K562 (cell line): ENCODE measurements around the gene CCDC187. TPM values are rescaled to one million over a fixed set of nuclear protein-coding genes. Genes with fewer than 3 reads are reported as not detected.

Experiments used
- ATAC-seq: fragments of 200-7000 bp; cut with Tn5 transposase; 3 replicates; pipeline ENCODE4 v1.9.1; 2020; ENCODE audit warnings: moderate library complexity
- BruUV-seq: library from RNA; stranded (reverse); fragments of 400-500 nt; replicated peaks from 2 replicates; lab custom pipeline; 2021; lab: Mats Ljungman, UMichigan
- CTCF ChIA-PET: fragments of 300-600 bp; formaldehyde crosslinking; extraction: SDS; loops from one replicate; lab custom pipeline; 2021; ENCODE audit warnings: low intra/inter-chr PET ratio; lab: Yijun Ruan, JAX
- POLR2A ChIA-PET: fragments of 300-600, 350-650 bp; sonication (Branson Sonifier 250); formaldehyde crosslinking; extraction: SDS; loops from one replicate; lab custom pipeline; 2021; ENCODE audit warnings: antibody characterized with exemption, inconsistent platforms; lab: Yijun Ruan, JAX
- DNase-seq, 4 experiments: peaks; one replicate each; pipeline versions ENCODE4 v3.0.0 to v3.0.0-alpha.2; 2011 to 2018; ENCODE audit warnings: low spot score in 3 of 4, mixed read lengths in 3 of 4; ENCODE audit errors: extremely low read depth in 1 of 4
- FAIRE-seq: peaks from 2 replicates; lab custom pipeline; 2011; peaks lifted over from hg19 to GRCh38; lab: Jason Lieb, UNC
- H2AFZ ChIP-seq: 2 replicates; pipeline ENCODE4 v1.6.0; 2011; ENCODE audit warnings: low read depth, low read length, control low read depth, inconsistent platforms
- H3K27ac ChIP-seq: fragments of 200-600 bp; 3 replicates; pipeline ENCODE4 v1.8.0; 2011; ENCODE audit warnings: low read depth, mild to moderate bottlenecking, control low read depth, inconsistent platforms, low read length, moderate library complexity, mixed read lengths; ENCODE audit errors: extremely low read depth
- H3K27me3 ChIP-seq, 2 experiments: fragments of 300-600 bp in 1 of 2; 2 replicates in 1 of 2; 3 replicates in 1 of 2; pipeline versions ENCODE4 v1.6.0 to v1.8.0; 2011; ENCODE audit warnings: inconsistent platforms in 2 of 2, low read length in 2 of 2, mild to moderate bottlenecking in 1 of 2, mixed read lengths in 1 of 2, moderate library complexity in 1 of 2; ENCODE audit not compliant: control insufficient read depth in 2 of 2, insufficient read depth in 2 of 2
- H3K36me3 ChIP-seq: fragments of 300-600 bp; 3 replicates; pipeline ENCODE4 v1.8.0; 2011; ENCODE audit warnings: mild to moderate bottlenecking, low read length, inconsistent platforms; ENCODE audit not compliant: control insufficient read depth, insufficient read depth
- H3K4me1 ChIP-seq, 2 experiments: fragments of 200-600 bp in 1 of 2; replicated peaks in 1 of 2; 2 replicates in 1 of 2; 3 replicates in 1 of 2; pipeline versions ENCODE4 v1.5.1 to v1.8.0; 2011; ENCODE audit warnings: inconsistent platforms in 2 of 2, low read length in 2 of 2, mild to moderate bottlenecking in 1 of 2, mixed read lengths in 1 of 2, moderate library complexity in 1 of 2; ENCODE audit not compliant: control insufficient read depth in 2 of 2, insufficient read depth in 2 of 2
- H3K4me2 ChIP-seq: 2 replicates; pipeline ENCODE4 v1.6.1; 2011; ENCODE audit warnings: low read length, control low read depth, inconsistent platforms, mixed read lengths; ENCODE audit not compliant: insufficient read depth
- H3K4me3 ChIP-seq: fragments of 200-600 bp; sonication (generic), shearing (Covaris generic); 2 replicates; pipeline ENCODE4 v1.5.1; 2016; ENCODE audit warnings: control low read depth, inconsistent platforms
- H3K79me2 ChIP-seq: fragments of 200-600 bp; 3 replicates; pipeline ENCODE4 v1.8.0; 2011; ENCODE audit warnings: low read length, inconsistent platforms; ENCODE audit not compliant: control insufficient read depth, insufficient read depth
- H3K9ac ChIP-seq, 2 experiments: 2 replicates each; pipeline versions ENCODE4 v1.6.0 to v1.6.1; 2011; ENCODE audit warnings: low read depth in 2 of 2, low read length in 2 of 2, control low read depth in 1 of 2, inconsistent platforms in 1 of 2, mild to moderate bottlenecking in 1 of 2, mixed read lengths in 1 of 2; ENCODE audit not compliant: insufficient read depth in 1 of 2
- H3K9me1 ChIP-seq: one replicate; pipeline ENCODE4 v1.6.0; 2011; ENCODE audit warnings: inconsistent platforms, mild to moderate bottlenecking, low read length, moderate library complexity; ENCODE audit not compliant: control insufficient read depth, insufficient read depth
- H3K9me3 ChIP-seq: replicated peaks from 2 replicates; pipeline ENCODE4 v1.5.1; 2011; ENCODE audit warnings: low read depth, low read length, inconsistent platforms; ENCODE audit not compliant: control insufficient read depth, insufficient read depth
- H4K20me1 ChIP-seq: replicated peaks from 2 replicates; pipeline ENCODE4 v1.6.1; 2011; ENCODE audit warnings: low read length, inconsistent platforms, mixed read lengths; ENCODE audit not compliant: control insufficient read depth, insufficient read depth
- BCL6 ChIP-seq: fragments of 250-450 bp; sonication (Bioruptor Pico); IDR thresholded peaks from 2 replicates; pipeline ENCODE4 v1.4.0; 2020
- CC2D1A ChIP-seq: fragments of 450-650 bp; IDR thresholded peaks from 2 replicates; pipeline ENCODE4 v1.6.1; 2017; ENCODE audit warnings: mild to moderate bottlenecking
- CTBP1 ChIP-seq: fragments of 450-650 bp; IDR thresholded peaks from 2 replicates; pipeline ENCODE4 v1.6.1; 2016; ENCODE audit warnings: borderline replicate concordance
- DNMT1 ChIP-seq: fragments of 450-650 bp; IDR thresholded peaks from 2 replicates; pipeline ENCODE4 v1.6.1; 2016; ENCODE audit warnings: antibody characterized with exemption, mild to moderate bottlenecking
- ETV5 ChIP-seq: sonication (generic); formaldehyde crosslinking; IDR thresholded peaks from 2 replicates; pipeline ENCODE4 v1.4.0; 2020; ENCODE audit warnings: low read depth, mild to moderate bottlenecking, missing genetic modification reagents
- HMGN3 ChIP-seq: IDR thresholded peaks from 2 replicates; pipeline ENCODE4 v1.6.1; 2011; ENCODE audit warnings: borderline replicate concordance, low read depth, mild to moderate bottlenecking, mixed read lengths, low read length; ENCODE audit not compliant: insufficient read length; ENCODE audit errors: extremely low read depth
- KDM4B ChIP-seq, 2 experiments: fragments of 450-650 bp in 1 of 2; sonication (generic) in 1 of 2; IDR thresholded peaks; 2 replicates each; pipeline ENCODE4 v1.6.1; 2016 to 2017; ENCODE audit warnings: borderline replicate concordance in 2 of 2, antibody characterized with exemption in 1 of 2, low read depth in 1 of 2, mild to moderate bottlenecking in 1 of 2
- KLF10 ChIP-seq: fragments of 250-450 bp; sonication (Bioruptor Pico); IDR thresholded peaks from 2 replicates; pipeline ENCODE4 v1.6.1; 2021; ENCODE audit warnings: matching md5 sums
- POLR2G ChIP-seq: fragments of 200-400 bp; formaldehyde crosslinking; IDR thresholded peaks from 2 replicates; pipeline ENCODE4 v1.6.1; 2017; ENCODE audit warnings: low read depth, mild to moderate bottlenecking, antibody characterized with exemption, low read length, moderate library complexity
- RBBP5 ChIP-seq: fragments of 200-600 bp; sonication (generic); IDR thresholded peaks from 2 replicates; pipeline ENCODE4 v1.6.1; 2012; ENCODE audit warnings: borderline replicate concordance, mild to moderate bottlenecking, low read length, control low read depth, inconsistent platforms; ENCODE audit not compliant: insufficient read depth, poor library complexity, severe bottlenecking
- RBFOX2 ChIP-seq: fragments of 200-400 bp; formaldehyde crosslinking; IDR thresholded peaks from 2 replicates; pipeline ENCODE4 v1.6.1; 2017; ENCODE audit warnings: low read depth, mild to moderate bottlenecking, low read length, moderate library complexity
- SNRNP70 ChIP-seq: fragments of 200-400 bp; formaldehyde crosslinking; optimal IDR thresholded peaks from 2 replicates; pipeline ENCODE3; 2017; ENCODE audit warnings: low read depth, low read length
- SPI1 ChIP-seq: IDR thresholded peaks from 2 replicates; pipeline ENCODE4 v1.6.1; 2011; ENCODE audit warnings: low read depth, low read length, control low read depth, borderline replicate concordance
- TAF7 ChIP-seq: fragments of 450-650 bp; IDR thresholded peaks from 2 replicates; pipeline ENCODE4 v1.6.1; 2016; ENCODE audit warnings: missing genetic modification characterization, missing compliant biosample characterization
- ZBTB7A ChIP-seq: IDR thresholded peaks from 2 replicates; pipeline ENCODE4 v1.6.1; 2011; ENCODE audit warnings: low read depth, mild to moderate bottlenecking, low read length, moderate library complexity, borderline replicate concordance; ENCODE audit not compliant: control insufficient read depth
- ZBTB8A ChIP-seq: fragments of 450-650 bp; IDR thresholded peaks from 2 replicates; pipeline ENCODE4 v1.6.1; 2018; ENCODE audit warnings: mild to moderate bottlenecking, moderate library complexity; ENCODE audit not compliant: partially characterized antibody
- ZNF124 ChIP-seq: sonication (generic); formaldehyde crosslinking; IDR thresholded peaks from 2 replicates; pipeline ENCODE4 v1.8.1; 2022; ENCODE audit warnings: missing genetic modification reagents
- WGBS: fragments of 100-300 bp; shearing (Covaris generic); methylation state at CpG from one replicate; pipeline ENCODE4 v1.1.6; 2016; ENCODE audit warnings: low coverage, mixed read lengths; ENCODE audit not compliant: insufficient coverage; ENCODE audit errors: missing lambda C conversion rate; 5-methylcytosine and 5-hydroxymethylcytosine counted together
- in situ Hi-C: fragments of 300-500 bp; cut with MboI; formaldehyde crosslinking; loops from 4 replicates; pipeline ENCODE4 v1.15.0; 2018; ENCODE audit warnings: inconsistent platforms, mixed read lengths
- intact Hi-C: fragments of 100-400 bp; cut with micrococcal nuclease; formaldehyde crosslinking; loops from 2 replicates; pipeline ENCODE4 v1.14.2; 2022
- polyA plus RNA-seq, 8 experiments: library from polyadenylated mRNA; depleted of rRNA in 4 of 8; stranded (reverse) in 5 of 8; unstranded in 3 of 8; fragments of >200 nt; fragmentation: Nextera tagmentation in 2 of 8; fragmentation: Illumina TruSeq in 1 of 8; extraction: Ambion mirVana in 2 of 8; extraction: Trizol in 1 of 8; gene quantifications; 2 replicates each; pipeline versions ENCODE4 v1.2.1 to v1.2.3, GENCODE V29; 2011 to 2014; ENCODE audit warnings: inconsistent platforms in 1 of 8, missing spikeins in 1 of 8
- total RNA-seq, 7 experiments: library from RNA; depleted of rRNA in 6 of 7; stranded (reverse); fragments of >200 nt in 6 of 7; fragmentation: Illumina TruSeq in 2 of 7; extraction: Trizol in 2 of 7; gene quantifications; 2 replicates each; pipeline versions ENCODE4 v1.2.1 to v1.2.3, GENCODE V29; 2011 to 2021; ENCODE audit warnings: low replicate concordance in 1 of 7

CCDC187 gene
- total and polyA plus RNA-seq, 9 of the 15 experiments (the other 6 are each of a cell fraction or from before 2014, with no cell fraction given), result not detected

- TF ChIP-seq BCL6 (no peak), TAF7 (no peak), SNRNP70 (no peak), ZBTB8A (no peak), KLF10 (no peak), KDM4B (IDR thresholded peaks at IDR 0.05; ENCODE audit: borderline replicate concordance in 2 of 2, low read depth in 1 of 2) (no peak)
These were observed 64.5 kb downstream of the CCDC187 start (continued) for GRCh38 chr9:136239135-136239982.

- POLR2A ChIA-PET, result interaction anchor here (0.5 to 1.5 kb wide), 5 partner anchors 9 to 186 kb away, joined by 3 to 5 read pairs (median 4); no protein-coding TSS in a partner anchor
- H3K9me1 ChIP-seq, result peaks cover 14% of the 10 kb centered on the region
- intact Hi-C loops (no loop called here), in situ Hi-C loops (no loop called here)
- no peak overlapping the region for H3K4me3 ChIP-seq
- TF ChIP-seq RBBP5 (peak; percentile 46), HMGN3 (peak; percentile 34), SPI1 (peak; percentile 60; the same call in 1 of the 2 replicates), CTBP1 (no peak), RBFOX2 (peak; percentile 41; the same call in 1 of the 2 replicates), CC2D1A (no peak), DNMT1 (no peak), ZNF124 (CRISPR knock-in tag) (no peak), ETV5 (0 out of 2 replicates have a peak, but pooled peaks have one; percentile 4), POLR2G (peak; percentile 48; the same call in 1 of the 2 replicates), ZBTB7A (no peak)
- peak overlapping the region in 1 of 2 experiments; percentile 57; a peak in 2 of 4 replicates for H3K9ac ChIP-seq
- H3K36me3 ChIP-seq, result peaks cover 69% of the 10 kb centered on the region
- H4K20me1 ChIP-seq, result peaks cover 52% of the 10 kb centered on the region
- H3K9me3 ChIP-seq, result no peaks in the 10 kb centered on the region
- WGBS, result 67% methylated on average over 11 of the region's 12 CpGs
- H3K27ac ChIP-seq, result peak overlapping the region; percentile 12; the same call in 2 of the 3 replicates
- no peak for ATAC-seq
- no peak overlapping the region for H2AFZ ChIP-seq
- no peak for DNase-seq
- BruUV-seq, result no TSS peak
- no peaks in the 10 kb centered on the region for H3K27me3 ChIP-seq
- CTCF ChIA-PET, result no interaction called here
- peak overlapping the region; percentile 68 for H3K4me2 ChIP-seq
- no peak for FAIRE-seq
- H3K4me1 ChIP-seq, result peaks cover 31 to 75% of the 10 kb centered on the region in 2 experiments; a peak in 4 of 5 replicates
- H3K79me2 ChIP-seq, result peaks cover 89% of the 10 kb centered on the region
These were observed 65.6 kb downstream of the CCDC187 start for GRCh38 chr9:136238342-136238732.
